Activated T-cell treated with anti-CD3 and anti-CD28 coated beads for 24 hours (primary cell): ENCODE results near the gene CHRNG.
"Not testable (repeated sequence)": the region's sequence is repeated elsewhere in the genome, so short reads cannot be mapped to it uniquely, and the experiment has no call there.

Experiments used
- DNase-seq: peaks from one replicate; pipeline ENCODE4 v3.0.0-alpha.2; 2020; ENCODE audit warnings: low read depth

Gene CHRNG

GRCh38 chr2:232527905-232528470 is 11.5 kb upstream of the CHRNG start:
- DNase-seq, result no peak

DNA sequence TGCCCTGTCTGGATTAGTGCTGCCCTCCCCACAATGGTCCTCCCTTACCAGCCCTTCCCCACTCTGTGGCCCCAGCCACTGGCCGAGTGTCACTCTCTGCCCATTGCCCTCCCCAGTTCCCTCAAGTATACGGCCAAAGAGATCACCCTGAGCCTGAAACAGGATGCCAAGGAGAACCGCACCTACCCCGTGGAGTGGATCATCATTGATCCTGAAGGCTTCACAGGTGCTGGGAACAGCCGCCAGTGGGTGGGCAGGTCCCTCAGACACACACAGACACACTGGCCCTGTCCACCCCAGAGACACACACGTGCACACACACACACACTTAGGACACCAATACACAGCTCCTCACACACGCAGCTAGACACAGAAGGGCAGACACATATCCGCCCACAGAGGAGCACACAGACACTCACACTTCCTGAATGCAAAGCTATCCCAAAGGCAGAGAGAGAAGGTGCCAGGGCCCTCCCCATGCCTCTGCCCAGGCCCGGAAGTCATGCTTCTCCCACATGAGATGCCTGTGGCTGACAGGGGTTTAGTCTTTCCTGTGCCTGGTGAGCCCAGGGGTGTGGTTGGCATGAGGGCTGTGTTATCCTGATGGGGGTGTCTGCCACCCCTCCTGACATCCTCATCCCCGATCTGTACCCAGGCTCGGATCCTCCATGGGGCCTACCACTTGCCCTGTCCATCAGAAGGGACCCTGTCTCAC is 10.6 kb upstream of the CHRNG start:
- no peak for DNase-seq

DNA sequence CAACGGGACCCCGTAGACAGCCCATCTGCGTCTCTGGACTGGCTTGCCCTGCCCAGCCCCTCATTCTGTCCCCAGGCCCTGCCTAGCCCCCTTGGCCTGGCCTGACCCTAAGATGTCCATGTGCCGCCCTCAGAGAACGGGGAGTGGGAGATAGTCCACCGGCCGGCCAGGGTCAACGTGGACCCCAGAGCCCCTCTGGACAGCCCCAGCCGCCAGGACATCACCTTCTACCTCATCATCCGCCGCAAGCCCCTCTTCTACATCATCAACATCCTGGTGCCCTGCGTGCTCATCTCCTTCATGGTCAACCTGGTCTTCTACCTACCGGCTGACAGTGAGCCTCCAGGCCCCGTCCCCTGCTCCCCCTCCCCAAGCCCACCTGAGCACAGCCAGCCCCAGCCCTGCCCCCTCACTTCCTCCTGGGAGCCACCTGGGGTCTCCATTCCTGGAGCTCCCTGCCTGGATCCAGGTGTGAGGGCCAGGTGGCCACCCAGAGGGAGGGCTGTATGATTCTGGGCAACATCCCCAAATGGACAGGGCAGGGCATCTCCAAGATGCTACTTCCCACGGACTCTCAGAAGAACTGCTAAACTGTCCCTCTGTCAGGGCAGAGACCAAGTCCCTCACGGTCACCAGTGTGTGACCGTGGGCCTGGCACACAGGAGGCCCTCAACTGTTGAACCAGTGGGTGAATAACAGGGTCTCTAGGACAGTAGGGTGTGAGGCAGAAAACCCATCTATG is 9.5 kb upstream of the CHRNG start:
- DNase-seq, result no peak

DNA sequence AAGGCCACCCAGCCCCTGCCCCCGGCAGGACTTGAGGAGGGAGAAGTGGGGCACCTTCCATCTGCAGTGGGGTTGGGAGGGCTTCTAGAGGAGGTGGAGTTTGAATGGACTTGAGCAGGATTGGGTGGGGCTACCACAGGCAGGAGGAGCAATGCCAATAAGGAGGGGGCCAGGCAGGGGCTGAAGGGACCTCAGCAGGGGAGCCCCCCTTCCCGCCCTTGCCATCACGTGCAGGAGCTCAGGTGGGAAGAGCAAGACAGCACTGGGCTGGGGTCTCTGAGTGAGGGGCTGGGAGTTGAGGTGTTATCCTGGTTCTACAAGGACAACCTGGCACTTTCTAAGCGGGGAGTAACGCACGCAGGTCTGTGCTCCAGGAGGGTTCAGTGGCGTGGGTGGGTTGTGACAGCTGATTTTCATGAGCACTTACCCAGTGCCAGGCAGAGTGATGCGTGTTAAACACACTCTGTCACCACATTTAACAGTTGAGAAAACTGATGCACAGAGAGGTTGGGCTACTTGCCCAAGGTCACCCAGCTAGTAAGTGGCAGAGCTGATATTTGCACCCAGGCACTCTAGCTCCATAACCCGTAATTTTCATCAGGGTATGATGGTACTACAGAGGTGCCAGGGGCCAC is 8.7 kb upstream of the CHRNG start:
- no peak for DNase-seq

DNA sequence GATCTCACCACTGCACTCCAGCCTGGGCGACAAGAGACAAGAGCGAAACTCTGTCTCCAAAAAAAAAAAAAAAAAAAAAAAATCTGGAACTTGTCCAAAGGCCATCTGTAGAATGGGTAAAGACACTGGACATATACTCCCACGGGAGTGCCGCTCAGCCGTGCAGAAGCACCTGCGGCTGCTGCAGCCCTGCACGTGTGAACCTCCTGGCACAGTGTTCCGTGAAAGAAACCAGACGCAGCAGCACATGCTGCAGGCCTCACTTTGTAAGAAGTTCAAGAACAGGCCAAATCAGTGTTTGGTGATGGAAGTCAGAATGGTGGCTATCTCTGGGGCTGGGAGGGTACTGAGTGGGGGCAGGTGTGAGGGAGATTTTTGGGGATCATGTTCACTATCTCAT is 7.1 kb upstream of the CHRNG start:
- no peak for DNase-seq

GRCh38 chr2:232532821-232533220 is 6.7 kb upstream of the CHRNG start:
- not testable (repeated sequence) for DNase-seq

DNA sequence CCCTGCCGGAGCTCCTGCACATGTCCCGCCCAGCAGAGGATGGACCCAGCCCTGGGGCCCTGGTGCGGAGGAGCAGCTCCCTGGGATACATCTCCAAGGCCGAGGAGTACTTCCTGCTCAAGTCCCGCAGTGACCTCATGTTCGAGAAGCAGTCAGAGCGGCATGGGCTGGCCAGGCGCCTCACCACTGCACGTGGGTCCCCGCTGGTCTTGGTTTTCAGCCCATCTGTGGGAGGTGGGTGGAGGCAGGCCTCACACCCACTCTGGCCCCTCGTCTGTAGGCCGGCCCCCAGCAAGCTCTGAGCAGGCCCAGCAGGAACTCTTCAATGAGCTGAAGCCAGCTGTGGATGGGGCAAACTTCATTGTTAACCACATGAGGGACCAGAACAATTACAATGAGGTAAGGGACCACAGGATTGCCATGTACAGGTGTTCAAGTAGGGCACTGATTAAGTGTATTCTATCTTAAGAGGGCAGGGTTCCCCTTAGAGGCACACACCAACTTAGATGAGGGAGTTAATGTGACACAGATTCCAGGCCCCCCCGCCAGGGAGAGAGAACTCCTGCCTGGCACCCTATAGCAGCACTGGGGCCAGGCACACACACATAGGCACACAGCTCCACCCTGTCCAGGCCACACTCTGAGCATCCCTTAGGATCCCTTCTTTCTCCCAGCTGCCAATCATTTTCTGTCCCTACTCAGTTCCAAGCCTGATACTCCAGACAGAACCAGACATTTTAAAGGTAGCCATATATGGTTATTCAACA is 5.4 kb upstream of the CHRNG start:
- DNase-seq, result no peak

DNA sequence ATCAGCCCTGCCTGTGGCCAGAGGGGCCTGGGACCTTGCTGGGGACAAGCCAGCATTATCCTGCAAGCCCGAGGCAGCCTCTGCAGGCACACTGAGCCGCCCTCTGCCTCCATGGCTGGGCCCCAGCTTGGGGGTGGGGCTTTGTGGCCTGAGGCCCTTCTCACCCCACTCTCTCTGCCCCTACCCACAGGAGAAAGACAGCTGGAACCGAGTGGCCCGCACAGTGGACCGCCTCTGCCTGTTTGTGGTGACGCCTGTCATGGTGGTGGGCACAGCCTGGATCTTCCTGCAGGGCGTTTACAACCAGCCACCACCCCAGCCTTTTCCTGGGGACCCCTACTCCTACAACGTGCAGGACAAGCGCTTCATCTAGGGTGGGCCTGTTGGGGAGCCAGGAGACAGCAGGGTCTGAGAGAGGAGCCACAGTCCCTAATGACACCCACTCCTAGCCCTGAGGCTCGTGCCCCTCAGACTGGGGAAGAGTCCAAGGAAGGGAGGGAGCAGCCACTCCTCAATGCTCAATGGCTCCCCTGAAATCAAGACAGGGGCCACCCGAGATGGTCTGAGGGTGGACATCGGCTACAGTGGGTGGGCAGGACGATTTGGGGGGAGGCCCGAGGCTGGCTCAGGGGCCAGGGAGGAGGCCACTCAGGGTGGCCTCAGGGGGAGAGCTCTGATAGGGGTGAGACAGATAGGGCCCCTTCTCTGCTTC is 4.4 kb upstream of the CHRNG start:
- no peak for DNase-seq

DNA sequence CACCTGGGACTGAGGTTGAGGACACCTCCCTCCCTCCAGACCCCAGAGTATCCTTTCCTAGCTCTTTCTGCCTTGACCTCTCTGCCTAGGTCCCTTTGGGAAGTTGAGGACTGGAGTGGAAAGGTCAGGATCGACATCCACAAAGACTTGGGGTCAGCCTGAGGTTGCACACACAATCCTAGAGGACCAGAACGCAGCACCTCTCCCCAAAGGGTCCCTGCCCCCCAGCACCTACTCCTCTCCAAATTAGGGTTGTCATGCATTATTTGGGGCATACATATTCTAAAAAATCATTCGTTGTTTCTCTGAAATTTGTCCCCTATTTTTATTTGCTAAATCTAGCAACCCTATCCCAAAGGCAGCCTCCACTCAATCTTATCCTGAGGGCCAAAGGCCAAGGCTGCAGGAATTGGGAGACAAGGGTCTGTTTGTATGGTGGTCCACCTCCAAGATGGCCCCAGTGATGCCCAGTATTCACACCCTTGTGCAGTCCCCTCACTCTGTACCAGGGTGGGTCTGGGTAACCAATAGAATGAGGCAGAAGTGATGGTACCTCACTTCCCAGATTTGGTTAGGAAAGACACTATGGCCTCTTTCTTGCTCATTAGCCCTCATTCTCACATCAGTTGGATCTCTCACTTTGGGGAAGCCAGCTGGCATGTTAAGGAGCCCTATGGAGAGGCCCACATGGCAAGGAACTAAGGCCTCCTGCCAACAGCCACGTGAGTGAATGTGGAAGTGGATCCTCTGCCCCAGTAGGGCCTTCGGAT is 3.5 kb upstream of the CHRNG start:
- no peak for DNase-seq

DNA sequence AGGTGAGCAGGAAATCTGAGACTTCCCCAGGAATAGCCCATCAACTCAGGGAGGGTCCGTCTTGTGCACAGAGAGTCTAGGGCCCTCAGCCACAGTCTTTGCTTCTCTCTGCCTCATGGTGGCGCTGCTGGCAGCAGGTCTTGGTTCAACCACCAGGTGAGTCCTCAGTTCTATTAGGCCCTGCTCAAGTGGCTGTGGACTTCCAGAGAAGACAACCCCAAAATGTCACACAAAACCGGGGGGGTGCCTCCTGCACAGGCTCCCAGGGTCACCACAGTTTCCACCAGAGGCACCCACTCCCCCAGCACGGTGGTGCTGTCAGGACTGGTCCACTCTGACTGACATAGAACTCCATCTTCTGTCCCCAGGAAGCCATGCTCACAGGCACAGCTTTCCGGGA is 2.4 kb upstream of the CHRNG start:
- no peak for DNase-seq

- no peak for DNase-seq
Observed at GRCh38 chr2:232537499-232537898, 2.0 kb upstream of the CHRNG start.

GRCh38 chr2:232538671-232539070 is 821 bp upstream of the CHRNG start:
- DNase-seq, result no peak

DNA sequence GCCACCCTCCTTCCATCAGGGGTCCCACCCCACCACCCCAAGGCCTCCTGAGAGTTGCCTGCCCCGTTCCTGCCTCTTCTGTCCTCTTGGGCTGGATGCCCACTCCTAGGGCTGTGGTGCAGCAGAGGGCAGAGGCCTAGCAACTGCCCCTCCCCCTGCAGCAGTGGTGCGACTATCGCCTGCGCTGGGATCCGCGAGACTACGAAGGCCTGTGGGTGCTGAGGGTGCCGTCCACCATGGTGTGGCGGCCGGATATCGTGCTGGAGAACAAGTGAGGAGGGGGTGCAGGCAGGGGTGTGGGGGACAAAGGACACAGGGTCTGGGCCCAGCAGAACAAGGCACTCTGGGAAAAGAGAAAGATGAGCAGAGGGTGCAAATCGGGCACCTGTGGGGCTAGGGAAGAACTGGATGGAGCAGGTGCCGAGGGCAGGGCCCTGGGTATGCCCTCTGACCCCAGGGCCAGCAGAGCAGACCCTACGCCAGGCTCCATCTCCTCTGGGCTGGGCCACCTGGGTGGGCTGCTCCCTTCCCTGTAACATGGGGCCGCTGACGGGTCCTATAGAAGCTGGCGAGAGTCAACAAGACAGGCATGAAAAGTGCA is 1.0 kb downstream of the CHRNG start:
- DNase-seq, result no peak

DNA sequence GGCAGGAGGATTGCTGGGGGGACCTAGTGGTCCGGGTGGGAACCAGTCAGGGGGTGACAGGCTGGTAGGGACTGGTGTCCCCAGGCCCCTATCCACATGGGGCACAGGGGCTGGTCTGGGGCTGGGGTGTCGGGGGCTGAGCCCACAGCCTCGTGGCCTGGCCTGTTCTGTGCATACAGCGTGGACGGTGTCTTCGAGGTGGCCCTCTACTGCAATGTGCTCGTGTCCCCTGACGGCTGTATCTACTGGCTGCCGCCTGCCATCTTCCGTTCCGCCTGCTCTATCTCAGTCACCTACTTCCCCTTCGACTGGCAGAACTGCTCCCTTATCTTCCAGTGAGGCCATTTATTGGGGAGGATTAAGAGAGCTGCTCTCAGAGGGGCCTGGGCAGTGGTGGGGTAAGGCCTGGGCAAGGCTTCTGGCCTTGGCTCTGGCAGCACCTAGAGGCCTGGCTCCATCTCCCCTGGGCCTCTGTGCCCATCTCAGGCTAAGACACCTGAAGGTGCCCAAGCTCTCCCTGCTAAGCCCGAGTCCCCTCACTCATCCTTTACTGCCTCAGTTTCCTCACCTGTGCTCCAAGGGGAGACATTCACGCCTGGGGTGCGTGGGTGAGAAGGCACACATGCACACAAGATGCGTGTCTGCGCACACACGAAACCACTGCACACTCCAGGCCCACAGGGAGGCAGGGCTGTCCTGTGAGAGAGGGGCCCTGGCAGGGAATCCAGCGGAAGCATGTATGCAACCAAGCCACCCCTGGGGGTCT is 1.9 kb downstream of the CHRNG start:
- no peak for DNase-seq

DNA sequence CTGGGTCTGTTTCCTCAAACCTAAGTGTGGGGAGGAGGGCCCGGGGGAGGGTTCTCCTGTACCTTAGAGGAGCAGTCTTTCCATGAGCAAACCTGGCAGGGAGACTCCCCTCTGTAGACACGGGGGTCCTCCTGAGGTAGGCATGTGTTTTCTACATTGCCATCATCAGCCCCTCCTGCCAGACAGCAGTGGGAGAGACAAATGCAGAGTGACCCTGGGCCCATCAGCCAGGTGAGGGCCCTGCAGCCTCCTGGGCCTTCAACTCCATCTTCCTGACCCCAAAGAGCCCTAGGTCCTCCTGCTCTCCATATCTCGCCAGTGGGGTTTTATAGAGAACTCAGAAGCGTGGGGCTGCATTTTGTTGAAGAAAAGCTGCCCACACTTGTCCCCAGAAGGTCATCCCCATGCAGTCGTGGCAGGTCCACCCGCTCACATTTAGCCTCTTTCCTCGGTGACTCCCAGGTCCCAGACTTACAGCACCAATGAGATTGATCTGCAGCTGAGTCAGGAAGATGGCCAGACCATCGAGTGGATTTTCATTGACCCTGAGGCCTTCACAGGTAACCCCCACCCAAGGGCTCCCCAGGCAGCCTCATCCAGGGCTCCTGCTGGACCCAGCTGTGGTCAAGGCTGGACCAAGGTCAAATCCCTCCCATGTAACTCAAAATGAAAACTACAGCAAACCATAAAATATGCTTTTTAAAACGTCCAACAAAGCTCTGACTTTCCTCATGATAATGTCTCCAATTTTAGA is 2.6 kb downstream of the CHRNG start:
- no peak for DNase-seq

DNA sequence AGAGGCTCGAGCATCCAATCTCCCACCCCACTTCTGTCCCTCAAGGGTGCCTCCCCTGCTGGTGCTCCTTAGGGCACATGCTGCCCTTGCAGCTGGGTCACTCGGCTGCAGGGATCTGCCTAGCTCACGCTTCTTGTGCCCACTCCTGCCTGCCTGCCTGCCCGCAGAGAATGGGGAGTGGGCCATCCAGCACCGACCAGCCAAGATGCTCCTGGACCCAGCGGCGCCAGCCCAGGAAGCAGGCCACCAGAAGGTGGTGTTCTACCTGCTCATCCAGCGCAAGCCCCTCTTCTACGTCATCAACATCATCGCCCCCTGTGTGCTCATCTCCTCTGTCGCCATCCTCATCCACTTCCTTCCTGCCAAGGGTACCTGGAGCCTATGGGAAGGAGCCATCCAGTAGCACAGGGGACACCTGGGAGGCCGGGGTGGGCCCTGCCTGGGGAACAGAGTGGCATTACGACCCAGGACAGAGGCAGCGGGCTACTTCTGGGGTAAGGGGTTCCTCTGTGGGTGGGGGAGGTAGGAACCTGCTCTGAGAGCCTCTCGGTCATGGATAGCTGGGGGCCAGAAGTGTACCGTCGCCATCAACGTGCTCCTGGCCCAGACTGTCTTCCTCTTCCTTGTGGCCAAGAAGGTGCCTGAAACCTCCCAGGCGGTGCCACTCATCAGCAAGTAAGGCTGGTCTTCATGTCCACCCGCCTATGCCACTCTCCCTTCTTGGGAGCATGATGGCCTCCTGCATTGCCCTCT is 3.4 kb downstream of the CHRNG start:
- DNase-seq, result no peak

DNA sequence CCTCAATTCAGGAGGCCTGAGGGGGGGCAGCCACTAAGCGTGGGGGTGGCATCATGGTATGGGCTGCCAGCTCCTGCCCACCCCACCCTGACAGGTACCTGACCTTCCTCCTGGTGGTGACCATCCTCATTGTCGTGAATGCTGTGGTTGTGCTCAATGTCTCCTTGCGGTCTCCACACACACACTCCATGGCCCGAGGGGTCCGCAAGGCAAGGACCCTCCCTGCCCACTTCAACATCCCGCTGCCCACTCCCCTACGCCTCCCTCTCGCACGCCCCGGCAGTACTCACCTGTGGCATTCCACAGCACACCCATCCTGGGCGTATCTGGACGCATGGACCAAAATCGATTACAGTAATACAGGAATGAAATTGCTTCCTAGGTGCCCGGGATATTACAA is 4.0 kb downstream of the CHRNG start:
- no peak for DNase-seq
